GM04503 (cell line): ENCODE results near the gene GUK1.
"Not testable (repeated sequence)": the region's sequence is repeated elsewhere in the genome, so short reads cannot be mapped to it uniquely, and the experiment has no call there.

Experiments
- DNase-seq: peaks from one replicate; pipeline ENCODE4 v3.0.0-alpha.2; 2012; ENCODE audit warnings: low read depth

Gene GUK1

GRCh38 chr1:228104526-228105269 is 35.4 kb upstream of the GUK1 start:
- DNase-seq, result no peak

GRCh38 chr1:228105270-228105995 is 34.6 kb upstream of the GUK1 start:
- DNase-seq, result no peak

- DNase-seq, result no peak
These were observed 33.9 kb upstream of the GUK1 start for GRCh38 chr1:228105996-228106799.

- DNase-seq, result no peak
These were observed 33.4 kb upstream of the GUK1 start for GRCh38 chr1:228106800-228107054.

GRCh38 chr1:228107636-228108035 is 32.4 kb upstream of the GUK1 start:
- no peak for DNase-seq

- DNase-seq, result no peak
These were observed 31.9 kb upstream of the GUK1 start for GRCh38 chr1:228108055-228108690.

- DNase-seq, result no peak
These were observed 31.4 kb upstream of the GUK1 start for GRCh38 chr1:228108742-228109072.

- DNase-seq, result peak; percentile 56
These were observed 30.8 kb upstream of the GUK1 start, which contains the start of gene MRPL55 for GRCh38 chr1:228109073-228109961. Gene MRPL55 (minus strand): TSS chr1:228109299. CDS start chr1:228108260, 1,039 bp downstream.

- DNase-seq, result no peak
These were observed 30.1 kb upstream of the GUK1 start for GRCh38 chr1:228109962-228110488.

GRCh38 chr1:228110556-228110955 is 29.5 kb upstream of the GUK1 start:
- DNase-seq, result no peak

GRCh38 chr1:228111315-228111714 is 28.8 kb upstream of the GUK1 start:
- DNase-seq, result not testable (repeated sequence)

- no peak for DNase-seq
These were observed 27.9 kb upstream of the GUK1 start for GRCh38 chr1:228112167-228112566.

GRCh38 chr1:228112617-228113016 is 27.5 kb upstream of the GUK1 start:
- no peak for DNase-seq

GRCh38 chr1:228114827-228115226 is 25.3 kb upstream of the GUK1 start:
- no peak for DNase-seq

- no peak for DNase-seq
These were observed 22.7 kb upstream of the GUK1 start for GRCh38 chr1:228117335-228117734.

- no peak for DNase-seq
These were observed 22.0 kb upstream of the GUK1 start for GRCh38 chr1:228118040-228118439.

- DNase-seq, result no peak
These were observed 19.7 kb upstream of the GUK1 start for GRCh38 chr1:228120351-228120750.

GRCh38 chr1:228120857-228121489 is 19.1 kb upstream of the GUK1 start:
- DNase-seq, result no peak

- DNase-seq, result no peak
These were observed 17.1 kb upstream of the GUK1 start for GRCh38 chr1:228122921-228123441.

GRCh38 chr1:228123505-228123904 is 16.6 kb upstream of the GUK1 start:
- DNase-seq, result no peak

GRCh38 chr1:228125185-228125584 is 14.9 kb upstream of the GUK1 start:
- DNase-seq, result no peak
